Activated CD4-positive, CD25-positive, alpha-beta regulatory T cell treated with anti-CD3 and anti-CD28 coated beads, Interleukin-2, amount 50 U/mL, for 72 hours (primary cell): ENCODE results near the gene EDNRA.

ENCODE experiments used
- DNase-seq: peaks from one replicate; pipeline ENCODE4 v3.0.0; 2021

The EDNRA gene

GRCh38 chr4:147542229-147542990 lies 61.5 kb downstream of the EDNRA start:
- no peak for DNase-seq

DNA sequence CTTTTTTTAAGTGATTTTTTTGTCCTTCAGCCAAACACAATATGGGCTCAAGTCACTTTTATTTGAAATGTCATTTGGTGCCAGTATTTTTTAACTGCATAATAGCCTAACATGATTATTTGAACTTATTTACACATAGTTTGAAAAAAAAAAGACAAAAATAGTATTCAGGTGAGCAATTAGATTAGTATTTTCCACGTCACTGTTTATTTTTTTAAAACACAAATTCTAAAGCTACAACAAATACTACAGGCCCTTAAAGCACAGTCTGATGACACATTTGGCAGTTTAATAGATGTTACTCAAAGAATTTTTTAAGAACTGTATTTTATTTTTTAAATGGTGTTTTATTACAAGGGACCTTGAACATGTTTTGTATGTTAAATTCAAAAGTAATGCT lies 62.1 kb downstream of the EDNRA start:
- no peak for DNase-seq

GRCh38 chr4:147546349-147546748 lies 65.5 kb downstream of the EDNRA start:
- no peak for DNase-seq

DNA sequence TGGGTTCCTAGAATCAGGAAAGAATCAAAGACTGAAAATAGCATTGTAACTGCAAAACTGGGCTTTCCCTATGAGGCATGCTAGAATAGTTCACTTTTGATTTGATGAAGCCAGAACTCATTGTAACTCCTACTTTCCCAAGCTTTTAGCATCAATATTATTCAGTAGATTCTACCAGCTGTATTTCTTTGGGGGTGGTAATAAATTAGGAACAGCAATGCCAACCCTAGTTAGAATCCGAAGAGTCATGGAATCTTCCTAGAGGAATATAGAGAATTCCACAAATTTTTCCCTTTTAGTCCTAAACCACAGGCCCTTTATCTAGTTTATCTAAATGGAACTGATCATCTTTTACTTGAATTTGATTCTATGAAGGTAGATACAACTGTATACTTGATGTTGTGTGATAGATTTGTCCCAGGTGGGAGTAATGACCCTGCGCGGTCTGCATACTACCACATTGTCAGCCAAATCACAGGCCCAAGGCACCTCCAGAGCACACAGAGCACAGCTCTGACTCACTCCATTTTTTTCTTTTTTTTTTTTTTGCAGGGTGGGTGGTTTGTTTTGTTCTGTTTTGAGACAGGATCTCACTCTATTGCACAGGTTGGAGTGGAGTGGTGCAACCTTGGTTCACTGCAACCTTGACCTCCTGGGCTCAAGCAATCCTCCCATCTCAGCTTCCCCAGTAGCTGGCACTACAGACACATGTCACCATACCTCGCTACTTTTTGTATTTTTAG lies 66.6 kb downstream of the EDNRA start:
- DNase-seq = no peak

GRCh38 chr4:147548256-147548655 lies 67.4 kb downstream of the EDNRA start:
- DNase-seq = no peak

- DNase-seq = no peak
Measured at GRCh38 chr4:147550626-147551246, 69.8 kb downstream of the EDNRA start.

DNA sequence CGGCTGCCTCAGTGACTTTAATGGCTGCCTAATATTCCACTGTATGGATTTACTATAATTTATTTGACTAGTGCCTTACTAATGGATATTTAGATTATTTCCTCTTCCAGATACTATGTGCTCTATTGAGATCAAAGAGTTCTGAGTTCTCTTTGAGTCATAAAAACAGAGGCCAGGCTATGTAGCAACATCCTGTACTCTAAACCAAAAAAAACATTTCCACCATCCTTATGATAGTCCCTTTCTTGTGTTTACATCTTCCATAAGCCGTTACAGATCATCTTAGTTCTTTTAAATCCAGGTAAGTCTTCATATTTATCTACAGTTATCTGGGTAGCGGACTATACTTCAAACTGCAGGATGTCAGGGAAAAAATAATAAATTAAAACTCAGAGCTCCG lies 79.7 kb downstream of the EDNRA start:
- DNase-seq = no peak

DNA sequence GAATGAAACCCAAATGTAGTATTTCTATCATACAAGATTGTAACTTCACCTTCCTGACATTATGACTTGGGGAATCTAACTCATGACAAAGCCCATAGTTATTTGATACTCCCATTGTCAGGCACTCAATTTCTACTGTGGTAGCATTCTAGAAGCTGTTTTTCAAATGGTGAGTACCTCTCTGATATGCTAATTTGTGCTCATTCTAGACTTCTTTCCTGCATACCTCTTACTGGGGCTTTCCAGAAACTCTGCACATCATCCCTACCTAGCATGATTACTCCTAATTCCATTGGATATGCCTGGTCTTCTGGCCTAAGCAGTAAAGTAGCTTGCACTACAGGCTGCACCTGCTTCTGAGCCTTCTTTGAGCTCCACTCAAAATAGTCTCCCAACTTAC lies 85.9 kb downstream of the EDNRA start:
- DNase-seq = no peak

- no peak for DNase-seq
Measured at GRCh38 chr4:147567276-147567675, 86.4 kb downstream of the EDNRA start.

GRCh38 chr4:147570616-147571015 lies 89.7 kb downstream of the EDNRA start:
- DNase-seq = no peak

DNA sequence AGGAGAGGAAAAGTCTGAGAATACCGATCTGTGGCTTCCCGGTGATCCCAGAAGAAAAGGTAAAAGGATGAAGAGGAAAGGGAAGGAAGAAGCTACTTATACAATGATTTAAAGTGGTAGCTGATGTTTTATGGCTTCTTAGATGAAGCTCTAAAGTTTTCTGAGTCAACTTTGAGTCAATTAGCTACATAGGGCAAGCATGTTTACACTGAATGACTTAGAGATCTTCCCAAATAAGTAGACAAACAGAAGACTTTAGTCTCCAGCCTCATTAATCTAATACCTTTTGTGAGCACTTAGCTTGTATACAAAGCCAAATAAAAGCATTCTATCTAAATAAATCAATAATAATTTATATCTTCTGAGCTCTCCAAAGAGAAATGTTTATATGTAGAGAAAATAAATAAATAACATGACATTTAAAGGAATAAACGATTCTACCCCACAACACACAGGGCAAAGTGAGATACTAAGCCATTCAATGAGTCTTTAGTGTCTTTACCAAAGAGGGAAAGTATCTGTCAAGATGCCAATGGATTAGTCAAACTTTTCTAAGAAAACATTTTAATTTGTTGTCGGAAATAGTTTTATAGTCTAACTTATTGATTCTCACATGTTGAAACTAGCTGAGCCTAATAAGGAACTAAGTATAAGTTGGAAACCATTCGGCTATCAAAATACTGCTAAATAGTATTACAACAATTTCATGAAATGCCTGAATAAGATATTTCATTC lies 90.3 kb downstream of the EDNRA start:
- DNase-seq = no peak

GRCh38 chr4:147576084-147576483 lies 95.2 kb downstream of the EDNRA start:
- DNase-seq = no peak

- DNase-seq = no peak
Measured at GRCh38 chr4:147578051-147578476, 97.2 kb downstream of the EDNRA start.

- DNase-seq = no peak
Measured at GRCh38 chr4:147578593-147578992, 97.7 kb downstream of the EDNRA start.

- DNase-seq = no peak
Measured at GRCh38 chr4:147580396-147580795, 99.5 kb downstream of the EDNRA start.

GRCh38 chr4:147581606-147582350 lies 100.9 kb downstream of the EDNRA start:
- DNase-seq = no peak

DNA sequence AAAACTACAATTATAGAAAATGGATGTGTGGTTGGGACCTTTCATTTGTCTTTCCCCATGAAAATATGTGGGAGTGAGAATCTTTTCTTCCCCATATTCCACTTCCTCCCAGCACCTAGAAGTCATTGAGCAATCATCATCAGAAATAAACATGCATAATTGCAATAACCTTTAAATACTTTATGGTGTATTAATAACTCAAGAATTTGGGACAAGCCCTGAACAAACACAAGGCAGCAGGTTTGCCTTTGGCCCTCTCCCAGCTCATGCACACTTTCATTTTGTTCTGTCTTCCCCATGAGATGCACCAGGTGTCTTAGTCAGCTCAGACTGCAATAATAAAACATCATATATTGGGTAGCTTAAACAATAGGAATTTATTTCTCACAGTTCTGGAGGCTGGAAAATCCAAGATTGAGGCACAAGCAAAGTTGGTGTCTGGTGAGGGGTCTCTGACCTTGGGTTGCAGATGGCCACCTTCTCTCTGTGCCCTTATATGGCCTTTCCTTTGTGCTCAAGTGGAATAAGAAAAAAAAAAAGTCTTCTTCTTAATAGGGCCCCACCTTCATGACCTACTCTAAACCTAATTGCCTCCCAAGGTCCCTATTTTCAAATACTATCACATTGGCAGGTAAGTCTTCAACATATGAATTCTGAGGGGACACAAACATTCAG lies 101.6 kb downstream of the EDNRA start:
- DNase-seq = no peak

- DNase-seq = no peak
Measured at GRCh38 chr4:147583876-147584275, 103.0 kb downstream of the EDNRA start.

GRCh38 chr4:147586032-147586431 lies 105.1 kb downstream of the EDNRA start:
- DNase-seq = no peak

DNA sequence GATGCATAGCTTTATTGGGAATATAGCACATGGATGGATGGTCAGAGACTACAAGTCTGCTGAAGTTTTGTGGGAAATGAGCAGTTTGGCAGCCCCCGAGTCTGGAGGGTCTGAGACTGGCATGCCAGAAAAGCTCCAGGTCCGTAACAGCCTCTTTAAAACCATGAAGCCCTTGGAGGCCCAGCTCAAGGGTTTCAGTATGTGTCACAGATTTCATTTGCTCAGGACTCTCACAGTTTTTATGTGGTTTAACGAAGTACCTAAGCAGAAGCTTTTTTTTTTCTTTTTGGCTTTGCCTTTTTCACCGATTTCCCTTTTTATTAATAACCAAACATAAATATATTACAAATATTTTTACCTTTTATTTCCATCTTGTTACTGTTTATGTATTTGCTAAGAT lies 105.7 kb downstream of the EDNRA start:
- DNase-seq = no peak

DNA sequence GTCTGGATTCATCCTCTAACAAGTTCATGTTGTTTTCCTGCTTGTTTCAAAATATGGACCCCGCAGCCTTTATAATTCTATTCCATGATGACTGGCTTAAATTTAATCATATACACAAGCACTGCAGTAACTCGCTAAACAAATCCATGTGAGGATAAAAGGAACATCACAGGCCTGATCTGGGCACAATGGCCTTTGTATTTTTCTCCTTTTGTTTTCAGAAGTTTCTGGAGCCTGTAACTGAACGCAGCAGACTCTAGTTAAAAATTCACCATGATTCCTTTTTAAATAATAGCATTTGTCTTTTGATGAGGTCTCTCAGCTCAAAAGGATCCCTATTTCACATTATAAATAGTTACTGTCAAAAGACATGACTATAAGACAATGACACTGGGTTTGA lies 106.1 kb downstream of the EDNRA start:
- DNase-seq = no peak

GRCh38 chr4:147589586-147589985 lies 108.7 kb downstream of the EDNRA start:
- no peak for DNase-seq
